HepG2 (cell line): ENCODE measurements around the gene GTF2F1.

Source experiments
- CREBL2 ChIP-seq: sonication (generic); formaldehyde crosslinking; IDR thresholded peaks from 2 replicates; pipeline ENCODE4 v1.8.1; 2023; ENCODE audit warnings: missing genetic modification reagents, mild to moderate bottlenecking, borderline replicate concordance
- NFKBIZ ChIP-seq: IDR thresholded peaks from 2 replicates; pipeline ENCODE4 v1.6.1; 2018; ENCODE audit warnings: missing genetic modification reagents, missing compliant biosample characterization

- TF ChIP-seq CREBL2 (CRISPR knock-in tag) (no peak), NFKBIZ (CRISPR knock-in tag) (no peak)
Observed at GRCh38 chr19:6412061-6412446, 19.1 kb upstream of the GTF2F1 start.
